GM21576 (cell line): ENCODE data around the gene SLC5A2.
"Not testable (repeated sequence)": the region's sequence is repeated elsewhere in the genome, so short reads cannot be mapped to it uniquely, and the experiment has no call there.

ENCODE experiments used
- ATAC-seq: cut with Tn5 transposase; IDR thresholded peaks from one replicate; pipeline ENCODE4 v1.9.1; 2021; ENCODE audit warnings: mild to moderate bottlenecking, moderate library complexity; ENCODE audit not compliant: unreplicated experiment

SLC5A2 gene

DNA sequence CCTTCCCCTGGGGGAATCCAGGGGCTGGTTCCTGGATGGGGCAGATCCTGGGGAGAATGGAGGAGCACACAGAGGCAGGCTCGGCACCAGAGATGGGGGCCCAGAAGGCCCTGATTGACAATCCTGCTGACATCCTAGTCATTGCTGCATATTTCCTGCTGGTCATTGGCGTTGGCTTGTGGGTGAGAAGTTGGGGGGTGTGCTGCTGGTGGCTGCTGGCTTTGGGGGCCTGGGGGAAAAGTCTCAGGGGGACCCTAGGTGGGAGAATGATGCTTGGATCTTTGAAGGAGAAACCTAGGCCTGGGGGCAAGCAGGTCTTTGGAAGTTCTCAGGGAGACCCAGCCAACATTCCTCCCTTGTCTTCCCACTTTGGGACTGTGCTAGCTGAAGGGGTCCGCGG, at the start of gene SLC5A2:
Gene SLC5A2, plus strand, starts transcription at position 43 of the 400 bp plus-strand sequence. Its CDS starts 14 bp downstream, at position 57.
- ATAC-seq: no peak

DNA sequence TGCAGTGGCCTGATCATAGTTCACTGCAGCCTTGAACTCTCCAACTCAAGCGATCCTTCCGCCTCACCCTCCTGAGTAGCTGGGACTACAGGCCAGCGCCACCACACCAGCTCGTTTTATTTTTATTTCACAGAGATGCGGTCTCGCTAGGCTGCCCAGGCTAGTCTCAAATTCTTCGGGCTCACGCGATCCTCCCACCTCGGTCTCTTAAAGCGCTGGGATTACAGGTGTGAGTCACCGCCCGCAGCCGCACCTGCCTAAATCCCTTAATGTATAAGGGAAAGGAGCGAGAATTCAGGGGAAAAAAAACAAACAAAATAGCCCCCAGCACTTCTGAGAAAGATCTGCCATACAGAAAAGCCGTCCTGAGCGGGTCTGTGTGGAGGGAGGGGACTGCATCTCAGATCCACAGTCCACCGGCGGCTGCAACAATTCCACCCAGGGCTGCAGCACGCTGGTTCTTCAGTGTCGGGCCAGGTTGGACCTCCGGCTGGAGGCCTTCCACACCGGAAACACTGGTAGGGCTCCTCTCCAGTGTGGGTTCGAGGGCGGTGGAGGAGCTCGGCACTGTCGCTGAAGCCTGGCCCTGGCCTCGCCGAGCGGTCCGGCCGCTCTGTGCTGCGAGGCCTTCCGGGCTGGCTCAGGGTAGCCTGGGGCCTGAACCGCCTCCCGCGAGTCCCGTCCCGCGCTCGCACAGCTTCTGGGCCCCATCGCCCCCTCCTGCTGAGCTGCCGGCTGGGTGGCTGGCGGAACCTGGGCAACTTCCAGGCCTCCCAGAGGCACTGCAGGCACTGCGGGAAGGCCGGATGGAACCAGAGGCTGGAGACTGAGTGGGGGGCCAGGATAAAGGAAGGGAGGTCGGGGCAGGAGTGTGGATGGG, 47.3 kb upstream of the SLC5A2 start:
- no peak for ATAC-seq

DNA sequence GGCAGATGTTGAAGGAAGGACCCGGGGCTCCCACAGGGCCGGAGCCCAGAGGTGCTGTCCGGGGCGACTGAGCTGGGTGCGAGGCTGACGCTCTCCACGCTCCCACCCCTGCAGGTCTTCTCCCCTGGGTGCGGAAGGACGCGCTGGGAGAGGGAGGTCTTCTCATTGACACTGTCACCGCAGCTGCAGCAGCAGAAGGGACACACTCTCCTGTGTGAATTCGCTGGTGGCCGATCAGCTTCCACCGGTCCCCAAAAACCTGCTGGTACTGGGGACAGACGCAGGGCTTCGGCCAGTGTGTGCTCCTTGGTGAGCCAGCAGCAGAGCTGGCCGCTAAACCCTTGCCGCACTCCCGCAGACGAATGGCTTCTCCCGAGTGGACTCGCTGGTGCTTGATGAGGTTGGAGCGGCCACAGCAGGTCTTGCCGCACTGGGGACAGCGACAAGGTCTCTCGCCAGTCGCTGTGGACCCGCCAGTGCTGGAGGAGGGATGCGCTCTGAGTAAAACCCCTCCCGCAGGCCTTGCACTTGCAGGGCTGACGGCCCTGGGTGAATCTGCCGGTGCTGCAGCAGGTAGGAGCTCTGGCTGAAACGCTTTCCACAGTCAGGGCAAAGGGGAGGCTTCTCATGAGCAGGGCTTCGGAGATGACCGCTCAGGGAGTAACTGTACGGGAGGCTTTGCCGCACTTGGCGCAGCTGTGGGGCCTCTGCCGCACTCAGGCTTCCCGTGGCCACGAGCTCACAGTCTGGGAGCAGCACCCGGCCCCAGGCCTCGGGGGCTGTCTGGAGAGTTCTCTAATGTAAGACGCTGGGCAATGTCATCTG, 46.5 kb upstream of the SLC5A2 start:
- no peak for ATAC-seq

DNA sequence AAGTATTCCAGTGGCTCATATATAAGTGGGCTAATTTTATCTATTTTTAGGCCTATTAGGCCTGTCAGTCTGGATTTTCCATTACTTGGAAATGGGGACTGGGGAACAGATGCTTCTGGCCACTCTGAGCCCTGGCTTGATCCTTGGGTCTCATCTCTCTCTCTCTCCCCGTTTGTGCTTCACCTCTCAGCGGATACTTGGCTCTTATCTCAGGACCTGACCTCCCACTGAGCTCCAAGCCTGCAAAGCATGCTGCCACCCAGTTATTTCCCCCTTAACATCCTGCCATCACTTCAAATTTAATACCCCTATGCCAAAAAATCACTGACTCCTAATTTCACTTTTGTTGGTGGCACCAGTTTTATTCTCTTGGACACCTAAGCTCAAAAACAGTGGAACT, 44.5 kb upstream of the SLC5A2 start:
- no peak for ATAC-seq

DNA sequence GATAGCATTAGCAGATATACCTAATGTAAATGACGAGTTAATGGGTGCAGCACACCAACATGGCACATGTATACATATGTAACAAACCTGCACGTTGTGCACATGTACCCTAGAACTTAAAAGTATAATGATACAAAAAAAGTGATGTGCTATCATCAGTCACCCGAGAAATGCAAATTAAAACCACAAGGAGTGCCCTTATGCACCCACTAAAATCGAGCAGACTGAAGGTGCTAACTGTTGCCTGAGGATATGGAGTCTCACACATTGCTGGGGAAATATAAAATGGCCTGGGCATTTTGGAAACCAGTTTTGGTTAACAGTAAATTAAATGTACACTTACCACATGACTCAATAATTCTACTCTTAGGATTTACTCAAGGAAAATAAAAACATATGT, 43.9 kb upstream of the SLC5A2 start:
- not testable (repeated sequence) for ATAC-seq

DNA sequence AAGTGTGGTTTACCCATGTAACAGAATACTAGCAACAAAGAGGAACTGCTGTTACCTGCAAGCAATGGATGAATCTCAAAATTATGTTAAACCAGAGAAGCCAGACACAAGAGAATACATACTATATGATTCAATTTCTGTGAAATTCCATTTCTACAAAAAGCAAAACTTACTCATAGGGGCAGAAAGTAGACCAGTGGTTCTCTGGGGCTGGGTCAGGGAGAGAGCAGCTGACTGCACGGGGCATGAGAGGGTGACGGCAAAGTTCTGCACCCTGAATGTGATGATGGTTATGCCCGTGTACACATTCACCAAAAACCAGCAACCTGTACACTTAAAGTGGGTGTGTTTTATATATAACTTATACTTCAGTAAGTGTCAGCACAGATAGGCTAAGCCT, 43.4 kb upstream of the SLC5A2 start:
- no peak for ATAC-seq

DNA sequence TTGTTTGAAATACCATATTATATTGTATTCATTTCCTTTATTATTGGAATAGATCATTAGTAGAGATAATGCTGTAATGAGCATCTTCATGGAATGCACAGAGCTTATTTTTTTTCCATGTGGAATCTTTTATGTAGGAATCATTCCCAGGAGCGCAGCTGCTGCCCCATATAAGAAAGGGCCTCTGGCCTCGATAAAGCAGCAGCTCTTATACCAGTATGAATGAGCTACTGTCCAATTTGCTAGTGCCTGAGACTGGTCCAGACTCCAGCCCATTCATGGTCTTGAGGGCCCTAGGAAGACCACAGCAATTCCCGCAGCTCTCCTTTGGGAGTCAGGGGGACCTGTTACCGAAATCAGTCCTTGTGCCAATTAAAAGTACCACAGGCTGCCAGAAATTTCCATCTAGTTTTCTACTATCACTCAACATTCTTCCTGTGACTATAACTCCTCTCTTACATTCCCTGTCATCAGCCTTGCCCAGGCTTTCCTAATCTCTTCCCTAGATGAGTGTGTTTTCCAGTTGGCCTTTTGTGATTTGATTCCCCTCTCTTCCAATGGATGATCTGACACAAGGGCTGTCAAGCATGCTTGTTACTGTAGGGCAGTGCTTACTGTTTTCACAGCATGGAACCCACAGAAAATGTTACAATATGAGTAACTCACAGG, 42.3 kb upstream of the SLC5A2 start:
- ATAC-seq: no peak

DNA sequence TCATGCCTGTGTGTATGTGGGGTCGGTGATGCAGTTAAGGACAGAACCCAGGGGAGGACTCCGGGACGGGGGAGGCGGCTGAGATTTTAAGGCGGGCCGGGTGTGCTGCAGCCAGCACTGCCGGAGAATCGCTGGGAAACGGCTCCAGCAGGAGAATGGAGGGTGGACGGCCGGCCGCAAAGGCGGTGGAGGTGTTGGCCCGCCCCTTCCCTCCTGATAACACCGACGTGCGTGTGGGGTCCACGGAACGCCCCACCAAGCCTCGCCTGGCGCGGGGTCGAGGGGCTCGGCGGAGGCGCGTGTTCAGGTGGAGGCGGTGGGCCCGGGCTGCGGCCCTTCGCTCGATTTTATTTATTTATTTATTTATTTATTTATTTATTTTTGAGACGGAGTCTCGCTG, 41.0 kb upstream of the SLC5A2 start:
- ATAC-seq: no peak

DNA sequence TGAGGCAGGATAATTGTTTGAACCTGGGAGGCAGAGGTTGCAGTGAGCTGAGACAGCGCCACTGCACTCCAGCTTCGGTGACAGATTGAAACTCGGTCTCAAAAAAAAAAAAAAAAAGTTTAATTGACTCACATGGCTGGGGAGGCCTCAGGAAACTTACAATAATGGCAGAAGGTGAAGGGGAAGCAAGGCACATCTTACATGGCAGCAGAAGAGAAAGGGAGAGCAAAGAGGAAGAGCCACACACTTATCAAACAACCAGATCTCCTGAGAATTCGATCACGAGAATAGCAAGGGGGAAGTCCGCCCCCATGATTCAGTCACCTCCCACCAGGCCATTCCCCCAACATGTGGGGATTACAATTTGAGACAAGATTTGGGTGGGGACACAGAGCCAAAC, 37.0 kb upstream of the SLC5A2 start:
- not testable (repeated sequence) for ATAC-seq

DNA sequence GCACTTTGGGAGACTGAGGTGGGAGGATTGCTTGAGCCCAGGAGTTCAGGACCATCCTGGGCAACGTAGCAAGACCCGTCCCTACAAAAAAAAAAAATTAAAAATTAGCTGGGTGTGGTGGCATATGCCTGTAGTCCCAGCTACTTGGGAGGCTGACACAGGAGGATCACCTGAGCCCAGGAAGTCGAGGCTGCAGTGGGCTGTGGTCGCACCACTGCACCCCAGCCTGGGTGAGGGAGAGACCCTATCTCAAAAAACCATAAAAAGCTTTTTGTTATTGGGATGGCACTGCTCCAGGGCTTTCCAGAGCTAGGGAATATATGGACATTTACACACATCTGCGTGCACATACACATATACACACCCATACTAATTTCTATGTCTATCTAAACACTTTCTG, 31.7 kb upstream of the SLC5A2 start:
- ATAC-seq: no peak

DNA sequence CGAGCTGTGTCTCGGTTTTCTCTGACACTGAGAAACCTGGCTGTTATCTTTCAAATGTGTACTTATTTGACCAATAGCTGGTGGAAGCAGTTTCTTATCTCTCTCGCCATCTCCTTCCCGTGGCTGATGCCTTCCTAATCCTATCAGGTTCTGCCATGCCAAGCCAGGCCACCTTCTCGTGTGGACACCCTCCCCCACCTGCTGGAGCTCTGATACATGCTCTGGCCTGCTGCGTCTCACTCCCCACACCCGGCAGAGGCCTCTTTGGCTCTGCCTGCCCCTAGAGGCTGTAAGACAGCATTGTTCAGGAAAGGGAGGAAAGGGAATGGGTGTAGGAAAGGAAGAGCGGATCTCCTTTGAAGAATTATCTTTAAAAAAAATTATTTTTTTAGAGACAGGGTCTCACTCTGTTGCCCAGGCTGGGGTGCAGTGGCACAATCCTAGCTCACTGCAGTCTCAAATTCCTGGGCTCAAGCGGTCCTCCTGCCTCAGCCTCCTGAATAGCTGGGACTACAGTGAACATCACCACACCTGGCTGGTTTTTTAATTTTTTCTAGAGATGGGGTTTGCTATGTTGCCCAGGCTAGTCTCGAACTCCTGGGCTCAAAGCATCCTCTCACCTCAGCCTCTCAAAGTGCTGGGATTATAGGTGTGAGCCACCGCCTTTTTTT, 31.1 kb upstream of the SLC5A2 start:
- no peak for ATAC-seq

DNA sequence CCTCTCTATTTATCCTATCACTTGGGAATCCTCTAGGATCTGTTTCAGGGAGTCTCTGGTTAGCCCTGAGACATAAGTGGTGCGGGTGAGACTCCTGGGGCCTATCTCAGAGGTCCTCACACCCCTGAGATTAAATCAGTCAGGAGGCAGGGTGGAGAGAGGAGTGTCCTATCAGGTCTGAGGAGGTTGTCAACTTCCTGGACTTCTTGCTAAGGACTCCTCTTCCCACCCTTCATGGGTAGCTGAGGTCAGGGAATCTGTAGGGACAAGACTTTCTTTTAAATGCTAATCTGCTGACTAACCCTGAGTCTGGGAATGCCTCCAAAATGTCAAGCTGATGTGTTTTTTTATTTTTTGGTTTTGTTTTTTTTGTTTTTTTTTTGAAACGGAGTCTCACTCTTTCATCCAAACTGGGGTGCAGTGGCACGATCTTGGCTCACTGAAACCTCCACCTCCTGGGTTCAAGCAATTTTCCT, 30.3 kb upstream of the SLC5A2 start:
- ATAC-seq: no peak

DNA sequence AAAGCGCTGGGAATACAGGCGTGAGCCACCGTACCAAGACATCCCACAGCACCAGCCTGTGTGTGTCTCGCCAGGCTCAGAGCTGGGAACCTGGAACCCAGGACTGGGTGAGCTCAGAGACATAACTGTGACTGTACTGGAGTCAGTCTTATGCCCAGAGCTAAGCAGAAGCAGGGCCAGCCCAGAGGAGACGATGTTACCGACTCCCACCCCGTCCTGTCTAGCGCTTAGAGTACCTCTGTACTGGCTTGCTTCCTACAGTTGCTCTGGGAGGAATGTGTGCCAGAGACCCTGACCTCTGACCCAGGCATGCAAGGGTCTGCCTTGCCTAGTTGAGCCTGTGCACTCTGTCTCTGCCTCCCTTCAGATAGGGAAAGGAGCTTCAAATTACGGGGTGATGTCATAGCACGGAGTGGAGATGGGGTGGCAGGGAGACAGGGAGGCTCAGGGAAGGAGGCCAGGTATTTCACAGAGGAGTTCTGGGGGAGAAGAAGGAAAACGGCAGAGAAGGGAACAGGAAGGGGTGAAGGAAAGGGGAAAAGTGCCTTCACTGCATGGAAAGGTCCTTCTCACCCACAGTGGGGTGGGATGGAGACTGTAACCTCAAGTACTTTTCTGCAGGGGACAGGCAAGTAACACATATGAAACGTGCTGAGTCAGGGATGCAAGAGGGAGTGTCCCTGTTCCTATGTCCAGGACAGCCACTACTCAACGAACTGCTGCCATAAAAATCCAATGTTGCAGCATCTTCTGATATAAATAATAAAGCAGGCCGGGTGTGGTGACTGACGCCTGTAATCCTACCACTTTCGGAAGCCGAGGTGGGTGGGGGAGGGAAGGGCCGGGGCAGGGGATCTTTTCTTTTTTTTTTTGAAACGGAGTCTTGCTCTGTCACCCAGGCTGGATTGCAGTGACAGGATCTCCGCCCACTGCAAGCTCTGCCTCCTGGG, 29.4 kb upstream of the SLC5A2 start:
- ATAC-seq: no peak

DNA sequence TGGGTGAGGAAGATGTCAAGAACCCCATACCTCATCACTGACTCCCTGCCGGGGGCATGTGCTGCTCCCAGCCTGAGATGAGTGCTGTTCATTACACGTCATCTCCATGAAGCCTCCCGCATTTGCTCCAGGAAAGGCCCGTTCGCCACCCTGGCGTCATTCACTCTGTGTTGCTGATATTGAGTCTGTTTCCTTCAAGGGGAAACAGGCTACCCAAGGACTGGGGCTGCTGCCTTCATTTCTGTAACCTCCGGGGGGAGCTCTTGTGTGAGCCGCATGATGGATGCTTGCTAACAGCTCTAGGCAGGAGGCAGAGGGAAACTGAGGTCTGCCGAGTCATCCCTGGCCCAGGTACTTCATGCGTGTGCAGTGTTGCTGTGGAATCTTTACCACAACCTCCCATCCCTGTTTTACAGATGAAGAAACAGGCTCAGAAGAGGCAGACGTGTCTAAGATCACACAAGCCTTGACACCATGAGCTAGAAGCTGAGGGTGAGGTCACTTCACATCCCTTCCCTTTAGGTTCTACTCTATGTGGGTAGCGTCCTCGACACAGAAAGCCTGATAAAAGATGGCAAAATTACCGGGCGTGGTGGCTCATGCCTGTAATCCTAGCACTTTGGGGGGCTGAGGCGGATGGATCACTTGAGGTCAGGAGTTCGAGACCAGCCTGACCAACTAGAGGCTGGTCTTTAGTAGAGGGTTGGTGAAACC, 27.2 kb upstream of the SLC5A2 start:
- ATAC-seq: no peak

DNA sequence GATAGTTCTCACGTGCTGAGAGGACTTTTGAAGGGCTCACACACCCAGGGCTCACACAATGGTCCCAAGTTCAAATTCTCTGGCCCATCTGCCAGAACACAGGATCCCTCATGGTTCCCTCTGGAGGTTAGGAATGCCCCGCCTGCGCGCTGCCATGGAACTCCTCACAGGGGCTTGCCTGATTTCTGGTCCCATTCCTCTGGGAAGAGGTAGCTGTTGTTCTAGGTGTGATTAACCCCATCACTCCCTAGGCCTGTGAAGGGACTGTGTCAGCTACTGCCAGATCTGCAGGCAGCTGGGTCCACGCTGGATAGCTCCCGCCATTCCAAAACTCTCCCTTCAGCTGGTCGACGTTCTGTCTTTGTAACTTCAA, 25.9 kb upstream of the SLC5A2 start:
- no peak for ATAC-seq

DNA sequence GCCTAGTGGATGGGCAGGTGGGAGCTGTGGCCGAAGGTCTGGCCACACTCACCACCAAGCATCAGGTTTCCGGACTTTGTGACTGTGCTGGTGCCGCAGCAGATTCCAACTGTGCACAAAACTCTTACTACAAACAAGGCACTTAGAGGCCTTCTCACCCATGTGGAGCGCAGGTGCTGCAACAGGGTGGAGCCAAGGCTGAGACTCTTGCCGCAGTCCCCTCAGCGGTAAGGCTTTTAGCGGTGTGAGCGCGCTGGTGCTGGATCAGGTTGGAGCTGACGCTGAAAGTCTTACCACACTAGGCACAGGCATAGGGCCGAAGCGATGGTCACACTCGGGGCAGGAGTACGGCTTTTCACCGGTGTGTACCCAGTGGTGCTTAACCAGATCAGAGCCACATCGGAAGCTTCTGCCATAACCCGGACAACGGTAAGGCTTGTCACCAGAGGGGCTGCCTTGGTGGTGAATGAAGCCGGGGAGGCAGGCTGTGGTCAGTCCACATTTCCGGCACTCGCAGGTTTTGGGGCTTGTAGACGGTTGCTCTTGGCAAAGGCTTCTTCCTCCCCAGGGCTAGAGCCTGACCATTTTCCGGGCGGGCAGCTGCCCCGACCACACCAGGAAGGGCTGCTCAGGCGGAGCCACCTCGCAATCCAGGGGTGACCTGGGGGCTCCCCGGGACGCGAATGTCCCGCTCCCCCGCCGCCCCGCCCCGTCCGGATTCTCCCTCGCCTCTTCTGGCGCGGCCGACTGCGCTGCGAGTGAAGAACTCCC, 24.7 kb upstream of the SLC5A2 start:
- peak; percentile 9 for ATAC-seq

DNA sequence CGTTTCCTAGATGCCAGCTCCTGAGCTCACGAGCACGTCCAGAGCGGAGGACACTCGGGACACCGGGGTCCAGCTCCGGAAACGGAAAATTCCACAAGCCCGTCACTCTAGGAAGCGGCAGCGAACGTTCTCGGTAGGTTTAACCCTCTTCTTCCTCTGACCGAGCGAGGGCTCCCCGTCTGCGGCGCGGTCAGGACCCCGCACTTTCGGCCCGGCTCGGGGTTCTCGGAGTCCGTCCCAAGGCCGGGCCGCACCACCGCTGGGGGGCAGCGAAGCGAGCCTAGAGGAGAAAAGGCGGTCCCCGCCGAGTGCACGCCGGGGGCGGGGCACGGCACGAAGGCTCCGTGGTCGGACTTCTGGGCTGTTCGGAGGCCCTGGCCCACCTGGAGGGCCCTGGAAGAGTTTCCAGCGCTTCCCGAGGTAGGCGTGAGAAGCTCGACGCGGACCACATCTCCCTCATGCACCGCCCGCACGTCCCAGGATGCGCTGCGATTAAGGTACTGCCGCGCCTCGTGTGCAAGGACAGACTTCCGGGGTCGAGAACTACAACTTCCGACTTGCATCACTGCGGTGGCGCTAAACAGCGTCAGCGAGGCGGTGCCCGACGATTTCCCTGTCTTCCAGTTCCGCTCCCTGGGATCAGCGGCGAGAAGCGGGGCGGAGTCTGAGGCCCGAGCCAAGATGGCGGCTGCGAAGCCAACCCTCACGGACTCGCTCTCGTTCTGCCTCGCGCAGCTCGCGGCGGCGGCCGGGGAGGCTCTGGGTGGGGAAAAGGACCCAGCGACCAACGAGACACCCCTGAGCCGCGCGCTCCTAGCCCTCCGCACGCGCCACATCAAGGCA, 23.9 kb upstream of the SLC5A2 start, which contains the start of gene ARMC5:
Gene ARMC5, plus strand, starts transcription at position 658 of the 843 bp plus-strand sequence. Its CDS starts 24 bp downstream, at position 682.
- peak; percentile 70 for ATAC-seq
